Hypothalamus (tissue), 51 donors: ENCODE measurements around the gene SRM.
"Not testable (repeated sequence)": the region's sequence is repeated elsewhere in the genome, so short reads cannot be mapped to it uniquely, and the experiment has no call there.

Experiments used
- DNase-seq, 51 donors: peaks; one replicate each; lab custom pipeline; 2025; lab: John Stamatoyannopoulos, UW

Gene SRM

GRCh38 chr1:11046625-11047365 lies 13.0 kb downstream of the SRM start, which contains the start of gene MASP2:
Gene MASP2 (minus strand): TSS chr1:11047239. CDS start chr1:11047207, 32 bp downstream.
- no peak for DNase-seq

- DNase-seq = no peak
These were observed 13.6 kb downstream of the SRM start for GRCh38 chr1:11046270-11046566.

- no peak for DNase-seq
These were observed 14.2 kb downstream of the SRM start for GRCh38 chr1:11045428-11046269.

GRCh38 chr1:11044849-11045427 lies 14.9 kb downstream of the SRM start:
- no peak for DNase-seq

GRCh38 chr1:11044086-11044848 lies 15.6 kb downstream of the SRM start:
- DNase-seq = no peak

DNA sequence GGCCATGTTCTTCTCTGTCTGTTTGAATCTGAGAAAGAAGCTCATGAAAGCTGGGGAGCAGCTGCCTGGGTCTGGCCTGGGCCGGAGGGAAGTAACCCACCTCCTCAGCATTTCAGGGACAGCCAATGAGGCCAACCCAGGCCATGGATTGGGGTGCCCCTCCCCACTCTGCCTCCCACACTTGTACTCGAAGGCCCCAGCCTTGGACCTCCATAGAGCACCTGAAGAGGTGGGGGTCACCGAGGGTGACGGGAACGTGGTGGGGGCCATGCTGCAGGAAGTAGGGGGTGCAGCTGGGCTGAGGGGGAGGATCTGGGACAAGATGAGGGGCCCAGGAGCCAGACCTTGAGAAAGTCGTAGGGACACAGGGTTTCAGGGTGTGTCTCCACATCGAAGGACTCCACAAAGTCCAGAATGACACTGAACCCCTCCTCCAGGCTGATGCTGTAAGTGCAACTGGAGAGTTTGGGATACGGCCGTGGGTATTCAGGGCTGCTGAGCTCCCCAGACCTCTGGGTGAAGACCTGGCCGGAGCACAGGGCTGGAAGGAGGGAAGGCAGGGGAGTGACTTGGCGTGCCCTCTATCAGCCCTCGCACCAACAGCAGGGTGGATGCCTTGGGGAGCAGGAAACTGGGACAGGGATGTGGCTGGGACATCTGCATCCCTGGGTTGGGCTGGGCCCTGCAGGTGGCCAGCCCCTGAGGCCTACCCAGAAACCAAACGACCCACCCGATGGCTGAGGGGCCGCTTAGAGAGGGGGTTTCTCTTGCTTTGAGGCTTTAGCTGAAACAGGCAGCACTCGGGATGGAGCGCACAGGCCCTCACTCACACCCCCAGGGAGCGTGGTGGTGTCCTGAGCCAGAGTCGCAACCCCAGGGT lies 16.6 kb downstream of the SRM start:
- no peak for DNase-seq

DNA sequence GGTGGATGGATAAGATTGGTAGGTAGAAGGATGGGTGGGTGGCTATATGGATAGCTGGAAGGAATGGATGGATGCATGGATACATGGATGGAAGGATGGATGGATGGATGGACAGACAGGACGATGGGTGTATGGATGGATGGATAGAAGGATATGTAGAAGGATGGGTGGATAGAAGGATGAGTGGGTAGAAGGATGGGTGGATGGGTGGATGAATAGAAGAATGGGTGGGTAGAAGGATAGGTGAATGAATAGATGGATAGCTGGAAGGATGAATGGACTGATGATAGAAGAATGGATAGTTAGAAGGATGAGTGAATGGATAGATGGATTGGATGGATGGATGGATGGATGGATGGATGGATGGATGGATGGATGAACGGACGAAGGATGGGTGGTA lies 17.8 kb downstream of the SRM start:
- no peak for DNase-seq

DNA sequence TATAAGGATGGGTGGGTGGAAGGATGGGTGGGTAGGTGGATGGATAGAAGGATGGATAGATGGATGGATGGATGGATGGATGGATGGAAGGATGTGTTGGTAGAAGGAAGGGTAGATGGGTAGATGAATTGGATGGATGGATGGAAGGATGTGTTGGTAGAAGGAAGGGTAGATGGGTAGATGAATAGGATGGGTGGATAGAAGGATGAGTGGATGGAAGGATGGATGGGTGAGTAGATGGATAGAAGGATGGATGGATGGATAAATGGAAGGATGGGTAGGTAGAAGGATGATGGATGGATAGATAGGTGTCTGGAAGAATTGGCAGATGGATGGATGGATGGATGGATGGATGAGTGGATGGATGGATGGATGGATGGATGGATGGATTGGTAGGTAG lies 18.8 kb downstream of the SRM start:
- DNase-seq = no peak

DNA sequence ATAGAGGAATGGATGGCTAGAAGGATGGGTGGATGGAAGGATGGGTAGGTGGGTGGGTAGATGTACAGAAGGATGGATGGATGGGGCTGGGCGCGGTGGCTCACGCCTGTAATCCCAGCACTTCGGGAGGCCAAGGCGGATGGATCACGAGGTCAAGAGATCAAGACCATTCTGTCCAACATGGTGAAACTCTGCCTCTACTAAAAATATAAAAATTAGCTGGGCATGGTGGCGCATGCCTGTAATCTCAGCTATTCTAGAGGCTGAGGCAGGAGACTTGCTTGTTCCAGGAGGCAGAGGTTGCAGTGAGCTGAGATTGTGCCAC lies 19.8 kb downstream of the SRM start:
- DNase-seq = not testable (repeated sequence)

GRCh38 chr1:11039351-11040104 lies 20.3 kb downstream of the SRM start:
- DNase-seq = no peak

GRCh38 chr1:11037740-11038182 lies 22.1 kb downstream of the SRM start:
- peak in 50 of 51 donors; percentile 11 to 91 (median 71) for DNase-seq

DNA sequence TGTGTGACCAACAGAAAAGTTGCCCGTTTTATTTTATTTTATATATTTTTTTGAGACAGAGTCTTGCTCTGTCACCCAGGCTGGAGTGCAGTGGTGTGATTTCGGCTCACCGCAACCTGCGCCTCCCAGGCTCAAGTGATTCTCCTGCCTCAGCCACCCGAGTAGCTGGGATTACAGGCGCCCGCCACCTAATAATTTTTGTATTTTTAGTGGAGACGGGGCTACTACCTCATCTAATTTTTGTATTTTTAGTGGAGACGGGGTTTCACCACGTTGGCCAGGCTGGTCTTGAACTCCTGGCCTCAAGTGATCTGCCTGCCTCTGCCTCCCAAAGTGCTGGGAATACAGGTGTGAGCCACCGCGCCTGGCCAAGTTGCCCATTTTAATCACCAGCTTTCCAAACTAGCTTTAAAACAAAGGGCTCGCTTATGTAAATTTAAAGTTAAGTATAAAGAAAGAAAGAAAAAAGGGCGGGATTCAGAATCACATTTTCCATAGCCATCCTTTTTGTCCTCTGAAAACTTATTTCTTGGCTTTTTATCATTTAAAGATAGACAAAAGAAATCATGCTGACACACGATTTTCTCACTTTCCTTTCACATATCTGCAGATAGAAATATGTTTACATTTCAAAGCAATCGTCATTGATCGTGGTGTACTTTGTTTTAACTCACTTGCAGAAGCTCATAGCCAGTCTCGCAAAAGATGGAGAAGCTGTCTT lies 22.6 kb downstream of the SRM start:
- not testable (repeated sequence) for DNase-seq

DNA sequence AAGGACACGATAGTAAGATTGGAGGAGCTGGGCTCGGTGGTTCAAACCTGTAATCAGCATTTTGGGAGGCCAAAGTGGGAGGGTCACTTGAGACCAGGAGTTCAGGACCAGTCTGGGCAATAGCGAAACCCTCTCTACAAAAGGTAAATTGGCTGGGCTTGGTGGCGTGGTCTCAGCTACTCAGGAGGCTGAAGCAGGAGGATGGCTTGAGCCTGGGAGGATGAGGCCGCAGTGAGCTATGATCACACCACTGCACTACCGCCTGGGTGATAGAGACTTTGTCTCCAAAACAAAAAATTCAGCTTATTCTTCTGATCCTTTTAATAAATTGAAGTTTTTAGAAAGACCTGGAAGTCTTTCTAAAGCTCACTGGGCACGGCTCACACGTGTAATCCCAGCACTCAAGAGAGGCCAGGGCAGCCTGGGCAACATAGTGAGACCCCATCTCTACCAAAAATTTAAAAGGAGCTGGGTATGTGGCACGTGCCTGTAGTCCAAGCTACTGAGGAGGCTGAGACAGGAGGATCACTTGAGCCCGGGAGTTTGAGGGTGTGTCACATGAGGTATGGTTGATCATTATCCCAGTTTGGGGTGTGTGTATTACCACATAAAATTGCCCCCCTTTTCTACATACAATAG lies 28.1 kb downstream of the SRM start:
- no peak for DNase-seq

DNA sequence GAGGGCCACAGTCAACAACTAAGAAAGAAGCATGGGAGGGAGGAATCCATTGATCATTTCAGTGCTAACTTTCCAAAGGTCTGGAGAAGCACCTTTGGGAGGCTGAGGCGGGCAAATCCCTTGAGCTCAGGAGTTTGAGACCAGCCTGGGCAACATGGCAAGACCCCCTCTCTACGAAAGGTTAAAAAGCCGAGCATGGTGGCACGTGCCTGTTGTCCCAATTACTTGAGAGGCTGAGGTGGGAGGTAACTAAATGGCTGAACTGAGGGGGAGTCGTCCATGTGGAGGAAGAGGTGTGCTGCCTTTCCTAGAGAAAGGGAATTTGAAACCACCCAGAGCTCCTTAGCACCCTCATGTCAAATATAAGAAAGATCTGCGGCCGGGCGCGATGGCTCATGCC lies 29.0 kb downstream of the SRM start:
- no peak for DNase-seq

- no peak for DNase-seq
These were observed 31.8 kb downstream of the SRM start for GRCh38 chr1:11028018-11028417.

GRCh38 chr1:11027316-11027715 lies 32.5 kb downstream of the SRM start:
- no peak for DNase-seq

GRCh38 chr1:11026903-11027302 lies 32.9 kb downstream of the SRM start:
- no peak for DNase-seq

DNA sequence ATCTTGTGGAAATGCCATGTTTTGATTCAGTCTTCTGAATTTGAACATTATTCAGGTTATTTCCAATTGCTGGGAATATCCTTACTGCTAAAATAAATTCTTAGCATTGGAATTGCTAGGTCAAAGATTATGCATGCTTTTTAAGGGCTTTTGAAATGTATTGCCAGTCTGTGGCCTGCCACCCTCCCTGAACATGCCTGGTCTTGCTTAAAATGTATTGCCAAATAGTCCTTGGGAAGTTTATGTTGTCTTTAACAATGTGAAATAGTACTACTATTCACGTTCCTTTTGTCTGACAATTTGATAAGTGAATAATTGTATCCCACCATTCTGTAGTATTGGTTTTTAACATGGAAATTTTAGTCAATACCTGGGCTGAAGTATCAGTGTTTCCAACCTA lies 33.8 kb downstream of the SRM start:
- no peak for DNase-seq
